IMR-90 (cell line): ENCODE measurements around the gene SLC44A1. TPM values are rescaled to one million over a fixed set of nuclear protein-coding genes. Genes with fewer than 3 reads are reported as not detected.

ENCODE experiments used
- ATAC-seq: fragments of 200-7000 bp; cut with Tn5 transposase; 2 replicates; pipeline ENCODE4 v1.9.1; 2020; ENCODE audit warnings: low read depth, mild to moderate bottlenecking, moderate library complexity
- BruUV-seq: library from RNA; stranded (reverse); fragments of 400-500 nt; replicated peaks from 2 replicates; lab custom pipeline; 2021; lab: Mats Ljungman, UMichigan
- CTCF ChIA-PET: fragments of 300-600 bp; formaldehyde crosslinking; extraction: SDS; loops from one replicate; lab custom pipeline; 2021; ENCODE audit warnings: antibody characterized with exemption; lab: Yijun Ruan, JAX
- POLR2A ChIA-PET: fragments of 300-600 bp; sonication (Branson Sonifier 250); formaldehyde crosslinking; loops from one replicate; lab custom pipeline; 2022; ENCODE audit warnings: antibody characterized with exemption; ENCODE audit not compliant: unreplicated experiment; lab: Charles Lee
- DNase-seq: peaks from one replicate; pipeline ENCODE4 v3.0.0; 2013
- H2AFZ ChIP-seq: replicated peaks from 2 replicates; pipeline ENCODE3; 2013; ENCODE audit warnings: low read length, mild to moderate bottlenecking; ENCODE audit not compliant: poor library complexity
- H2AK5ac ChIP-seq: 2 replicates; pipeline ENCODE4 v1.6.1; 2013; ENCODE audit warnings: low read depth, low read length, inconsistent platforms
- H2AK9ac ChIP-seq: replicated peaks from 2 replicates; pipeline ENCODE3; 2013; ENCODE audit warnings: mild to moderate bottlenecking, low read depth, low read length, moderate library complexity; ENCODE audit not compliant: poor library complexity
- H2BK120ac ChIP-seq: 2 replicates; pipeline ENCODE4 v1.6.1; 2013; ENCODE audit warnings: low read depth, low read length, inconsistent platforms
- H2BK15ac ChIP-seq: 3 replicates; pipeline ENCODE4 v1.6.1; 2013; ENCODE audit warnings: low read depth, low read length, inconsistent platforms
- H2BK20ac ChIP-seq: 2 replicates; pipeline ENCODE4 v1.6.1; 2013; ENCODE audit warnings: low read depth, mild to moderate bottlenecking, inconsistent platforms, low read length, moderate library complexity
- H2BK5ac ChIP-seq: 2 replicates; pipeline ENCODE4 v1.6.1; 2013; ENCODE audit warnings: mild to moderate bottlenecking, low read depth, low read length, inconsistent platforms; ENCODE audit not compliant: poor library complexity, severe bottlenecking
- H3K14ac ChIP-seq: replicated peaks from 2 replicates; pipeline ENCODE4 v1.6.1; 2013; ENCODE audit warnings: low read depth, low read length, inconsistent platforms
- H3K18ac ChIP-seq: 2 replicates; pipeline ENCODE4 v1.6.1; 2013; ENCODE audit warnings: low read depth, low read length, control low read depth
- H3K23ac ChIP-seq: 2 replicates; pipeline ENCODE4 v1.6.1; 2013; ENCODE audit warnings: low read depth, low read length, inconsistent platforms
- H3K27ac ChIP-seq: 2 replicates; pipeline ENCODE4 v1.5.1; 2013; ENCODE audit warnings: mild to moderate bottlenecking, control low read depth, low read length; ENCODE audit not compliant: insufficient read depth
- H3K27me3 ChIP-seq: 2 replicates; pipeline ENCODE4 v1.6.1; 2013; ENCODE audit warnings: low read length; ENCODE audit not compliant: control insufficient read depth, insufficient read depth
- H3K36me3 ChIP-seq: 2 replicates; pipeline ENCODE4 v1.6.1; 2013; ENCODE audit warnings: low read length, mixed read lengths; ENCODE audit not compliant: control insufficient read depth, insufficient read depth
- H3K4ac ChIP-seq: 2 replicates; pipeline ENCODE4 v1.6.1; 2013; ENCODE audit warnings: low read depth, low read length, inconsistent platforms
- H3K4me1 ChIP-seq: 2 replicates; pipeline ENCODE4 v1.6.1; 2013; ENCODE audit warnings: low read length, mixed read lengths; ENCODE audit not compliant: control insufficient read depth, insufficient read depth
- H3K4me2 ChIP-seq: 2 replicates; pipeline ENCODE4 v1.6.1; 2013; ENCODE audit warnings: low read depth, mild to moderate bottlenecking, control low read depth, low read length, moderate library complexity
- H3K4me3 ChIP-seq: 2 replicates; pipeline ENCODE4 v1.5.1; 2013; ENCODE audit warnings: low read depth, mild to moderate bottlenecking, control low read depth, low read length, moderate library complexity; ENCODE audit not compliant: insufficient read depth
- H3K56ac ChIP-seq: 2 replicates; pipeline ENCODE4 v1.6.1; 2013; ENCODE audit warnings: low read length, inconsistent platforms; ENCODE audit not compliant: insufficient read depth; ENCODE audit errors: extremely low read depth
- H3K79me1 ChIP-seq, 2 experiments: 2 replicates each; pipeline ENCODE4 v1.6.1; 2013; ENCODE audit warnings: low read length in 2 of 2, inconsistent platforms in 1 of 2, low read depth in 1 of 2
- H3K9ac ChIP-seq: 2 replicates; pipeline ENCODE4 v1.6.1; 2013; ENCODE audit warnings: low read depth, low read length, control low read depth
- H3K9me1 ChIP-seq: 2 replicates; pipeline ENCODE4 v1.6.1; 2013; ENCODE audit warnings: low read length, inconsistent platforms; ENCODE audit not compliant: insufficient read depth
- H3K9me3 ChIP-seq: 2 replicates; pipeline ENCODE4 v1.6.1; 2013; ENCODE audit warnings: low read length; ENCODE audit not compliant: control insufficient read depth, insufficient read depth
- H4K20me1 ChIP-seq: 2 replicates; pipeline ENCODE4 v1.6.1; 2013; ENCODE audit warnings: low read length, inconsistent platforms; ENCODE audit not compliant: insufficient read depth
- H4K5ac ChIP-seq: 2 replicates; pipeline ENCODE4 v1.6.1; 2013; ENCODE audit warnings: mild to moderate bottlenecking, low read depth, low read length, control low read depth
- H4K8ac ChIP-seq, 2 experiments: 2 replicates each; pipeline ENCODE4 v1.6.1; 2013; ENCODE audit warnings: low read depth in 2 of 2, low read length in 2 of 2, control low read depth in 1 of 2, inconsistent platforms in 1 of 2
- H4K91ac ChIP-seq: 2 replicates; pipeline ENCODE4 v1.6.1; 2013; ENCODE audit warnings: low read depth, low read length, inconsistent platforms; ENCODE audit not compliant: insufficient read depth
- BHLHE40 ChIP-seq: fragments of 150-350 bp; IDR thresholded peaks from 2 replicates; pipeline ENCODE4 v1.6.1; 2016; ENCODE audit warnings: mild to moderate bottlenecking, low read depth, low read length
- MAFK ChIP-seq: IDR thresholded peaks from 2 replicates; pipeline ENCODE4 v1.6.1; 2012; ENCODE audit warnings: low read depth, low read length, improper control_type of control experiment
- SMC3 ChIP-seq: fragments of 150-350 bp; IDR thresholded peaks from 2 replicates; pipeline ENCODE4 v1.6.1; 2016; ENCODE audit warnings: low read depth, mild to moderate bottlenecking, antibody characterized with exemption, low read length, moderate library complexity
- WGBS, 2 experiments: methylation state at CpG; one replicate each; pipeline versions ENCODE4 v1.1.5 to v1.1.7; 2013; ENCODE audit warnings: missing lambda C conversion rate in 2 of 2; ENCODE audit not compliant: insufficient read length in 1 of 2; ENCODE audit errors: extremely low coverage in 2 of 2; 5-methylcytosine and 5-hydroxymethylcytosine counted together
- dilution Hi-C: fragments of 300-500 bp; cut with HindIII; formaldehyde crosslinking; loops from one replicate; pipeline ENCODE4 v1.14.3; 2018; ENCODE audit warnings: low sequenced_read_pairs; ENCODE audit not compliant: unreplicated experiment
- in situ Hi-C: fragments of 300-500 bp; cut with MboI; formaldehyde crosslinking; loops from 3 replicates; pipeline ENCODE4 v1.14.3; 2019; ENCODE audit warnings: low sequenced_read_pairs, inconsistent platforms, mixed read lengths
- intact Hi-C: fragments of 100-400 bp; cut with micrococcal nuclease; formaldehyde crosslinking; loops from 2 replicates; pipeline ENCODE4 v1.10.0; 2022
- polyA plus RNA-seq, 3 experiments: library from polyadenylated mRNA; depleted of rRNA; stranded (reverse); fragments of >200 nt; gene quantifications; 2 replicates each; pipeline ENCODE4 v1.2.3, GENCODE V29; 2012; ENCODE audit warnings: low replicate concordance in 1 of 3
- total RNA-seq: library from RNA; depleted of rRNA; stranded (reverse); fragments of >200 nt; gene quantifications from 2 replicates; pipeline ENCODE4 v1.2.3, GENCODE V29; 2012
- TF ChIP-seq, protein P1 (sequence below): conservative IDR thresholded peaks from 2 replicates; pipeline ENCODE4 v1.5.1; 2012; ENCODE audit warnings: mild to moderate bottlenecking, low read depth, low read length, improper control_type of control experiment

SLC44A1 gene
- total and polyA plus RNA-seq, 2 of the 4 experiments (the other 2 are of a cell fraction), result 5.2 to 21.7 TPM

DNA sequence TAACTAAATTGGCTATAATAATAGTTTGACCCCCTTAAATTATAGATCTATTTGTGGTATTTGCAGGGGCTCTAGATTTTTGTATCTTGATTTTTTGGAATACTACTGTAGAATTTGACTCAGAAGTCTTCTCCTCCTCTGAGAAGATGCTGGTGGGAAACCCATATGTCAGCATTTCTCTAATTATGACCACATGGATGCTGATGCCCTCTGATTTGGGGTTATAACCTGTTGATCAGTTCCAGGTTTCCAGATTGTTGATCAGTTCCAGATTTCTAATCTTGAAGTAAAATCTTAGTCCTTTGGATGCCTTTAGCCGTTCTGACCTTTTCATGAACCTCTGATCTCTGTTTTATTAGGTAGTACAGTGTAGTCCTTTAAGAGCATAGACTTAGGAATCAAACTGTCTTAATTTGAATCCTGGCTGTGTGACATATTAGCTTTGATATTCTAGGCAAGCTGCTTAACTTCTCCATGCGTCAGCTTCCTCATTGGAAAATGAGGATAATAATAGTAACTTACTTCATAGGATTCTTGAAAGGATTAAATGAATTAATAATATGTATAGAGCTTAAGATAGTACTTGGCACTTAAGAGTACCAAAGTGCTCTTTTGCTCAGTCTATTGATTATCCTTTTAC is 211.5 kb downstream of the SLC44A1 start:
- in situ Hi-C loops, result no loop called here
- WGBS, 2 experiments, result no CpG with 5 or more reads among the region's 2 CpGs

More for the DNA sequence above, 211.5 kb downstream of the SLC44A1 start:
- Histone ChIP-seq H2BK120ac (no peak overlapping the region), H3K14ac (no peak overlapping the region), H2BK15ac (no peak overlapping the region), H2AK9ac (no peak overlapping the region), H3K9me3 (peaks cover 5% of the 10 kb centered on the region; the same call in 1 of the 2 replicates), H3K56ac (no peak overlapping the region), H3K36me3 (peaks cover 5% of the 10 kb centered on the region; the same call in 1 of the 2 replicates), H4K91ac (no peak overlapping the region), H4K5ac (no peak overlapping the region), H3K18ac (no peak overlapping the region), H4K8ac (no peak overlapping the region), H3K23ac (no peak overlapping the region), H2AFZ (no peak overlapping the region), H2BK20ac (no peak overlapping the region), H3K9ac (no peak overlapping the region), H3K27ac (no peak overlapping the region), H2AK5ac (no peak overlapping the region), H3K4me2 (no peak overlapping the region), H3K4me1 (peaks cover 6% of the 10 kb centered on the region), H4K20me1 (peaks cover 43% of the 10 kb centered on the region), H2BK5ac (no peak overlapping the region), H3K27me3 (no peaks in the 10 kb centered on the region), H3K9me1 (peaks cover 7% of the 10 kb centered on the region; the same call in 1 of the 2 replicates), H3K79me1 (peaks cover 42 to 55% of the 10 kb centered on the region in 2 experiments), H3K4me3 (no peak overlapping the region), H3K4ac (no peak overlapping the region)
- intact Hi-C loops, result no loop called here
- DNase-seq, result no peak
- TF ChIP-seq SMC3, result no peak
- peak; percentile 68 for TF ChIP-seq MAFK
- TF ChIP-seq, protein P1, sequence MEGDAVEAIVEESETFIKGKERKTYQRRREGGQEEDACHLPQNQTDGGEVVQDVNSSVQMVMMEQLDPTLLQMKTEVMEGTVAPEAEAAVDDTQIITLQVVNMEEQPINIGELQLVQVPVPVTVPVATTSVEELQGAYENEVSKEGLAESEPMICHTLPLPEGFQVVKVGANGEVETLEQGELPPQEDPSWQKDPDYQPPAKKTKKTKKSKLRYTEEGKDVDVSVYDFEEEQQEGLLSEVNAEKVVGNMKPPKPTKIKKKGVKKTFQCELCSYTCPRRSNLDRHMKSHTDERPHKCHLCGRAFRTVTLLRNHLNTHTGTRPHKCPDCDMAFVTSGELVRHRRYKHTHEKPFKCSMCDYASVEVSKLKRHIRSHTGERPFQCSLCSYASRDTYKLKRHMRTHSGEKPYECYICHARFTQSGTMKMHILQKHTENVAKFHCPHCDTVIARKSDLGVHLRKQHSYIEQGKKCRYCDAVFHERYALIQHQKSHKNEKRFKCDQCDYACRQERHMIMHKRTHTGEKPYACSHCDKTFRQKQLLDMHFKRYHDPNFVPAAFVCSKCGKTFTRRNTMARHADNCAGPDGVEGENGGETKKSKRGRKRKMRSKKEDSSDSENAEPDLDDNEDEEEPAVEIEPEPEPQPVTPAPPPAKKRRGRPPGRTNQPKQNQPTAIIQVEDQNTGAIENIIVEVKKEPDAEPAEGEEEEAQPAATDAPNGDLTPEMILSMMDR, result no peak
- TF ChIP-seq BHLHE40, result no peak
- CTCF ChIA-PET, result interaction anchor here (0.5 kb wide), 1 partner anchor 24 kb away, joined by 4 read pairs; no protein-coding TSS in a partner anchor
- BruUV-seq, result no TSS peak
- dilution Hi-C loops, result no loop called here
- no peak for ATAC-seq
- POLR2A ChIA-PET, result no interaction called here
